HEK293T (cell line): Measurements from ENCODE around the gene HOXD4.

Source experiments
- ARNT ChIP-seq: fragments of 450-650 bp; IDR thresholded peaks from 2 replicates; pipeline ENCODE4 v1.6.1; 2017; ENCODE audit warnings: mild to moderate bottlenecking
- BHLHE40 ChIP-seq: fragments of 450-650 bp; IDR thresholded peaks from 2 replicates; pipeline ENCODE4 v1.6.1; 2016; ENCODE audit warnings: mild to moderate bottlenecking, moderate library complexity, borderline replicate concordance
- CTBP1 ChIP-seq: fragments of 450-650 bp; IDR thresholded peaks from 2 replicates; pipeline ENCODE4 v1.6.1; 2016; ENCODE audit warnings: borderline replicate concordance
- ELF4 ChIP-seq: fragments of 450-650 bp; IDR thresholded peaks from 2 replicates; pipeline ENCODE4 v1.6.1; 2017; ENCODE audit warnings: antibody characterized with exemption
- FOXK2 ChIP-seq: fragments of 450-650 bp; IDR thresholded peaks from 2 replicates; pipeline ENCODE4 v1.6.1; 2016; ENCODE audit warnings: mild to moderate bottlenecking
- FOXM1 ChIP-seq: fragments of 450-650 bp; IDR thresholded peaks from 2 replicates; pipeline ENCODE4 v1.6.1; 2017; ENCODE audit warnings: mild to moderate bottlenecking, borderline replicate concordance
- HDGF ChIP-seq: fragments of 450-650 bp; IDR thresholded peaks from 2 replicates; pipeline ENCODE4 v1.6.1; 2017; ENCODE audit warnings: antibody characterized with exemption, borderline replicate concordance
- L3MBTL2 ChIP-seq: fragments of 450-650 bp; conservative IDR thresholded peaks from 2 replicates; pipeline ENCODE4 v1.6.1; 2016; ENCODE audit warnings: mild to moderate bottlenecking
- PKNOX1 ChIP-seq: fragments of 450-650 bp; IDR thresholded peaks from 2 replicates; pipeline ENCODE4 v1.6.1; 2016
- SP1 ChIP-seq: fragments of 450-650 bp; IDR thresholded peaks from 2 replicates; pipeline ENCODE4 v1.6.1; 2017
- SUZ12 ChIP-seq: fragments of 450-650 bp; IDR thresholded peaks from 2 replicates; pipeline ENCODE4 v1.6.1; 2016; ENCODE audit warnings: mild to moderate bottlenecking
- ZNF384 ChIP-seq: fragments of 450-650 bp; IDR thresholded peaks from 2 replicates; pipeline ENCODE4 v1.6.1; 2016

GRCh38 chr2:176188774-176189680 lies 37.7 kb downstream of the HOXD4 start:
- TF ChIP-seq SUZ12 (no peak), ARNT (no peak), CTBP1 (no peak), ELF4 (no peak), FOXM1 (no peak), BHLHE40 (no peak), SP1 (no peak), HDGF (no peak), L3MBTL2 (no peak), FOXK2 (no peak), PKNOX1 (no peak), ZNF384 (no peak)
